Peyer's patch (tissue), 4 donors: Measurements from ENCODE around the gene TSPAN18.

ENCODE experiments used
- CTCF ChIP-seq, 6 experiments: fragments of 450-650 bp in 4 of 6; fragments of 200-600 bp in 2 of 6; sonication (generic) in 1 of 6; IDR thresholded peaks; one replicate each; pipeline ENCODE4 v1.5.1; 2017 to 2019; ENCODE audit warnings: antibody characterized with exemption in 6 of 6, mild to moderate bottlenecking in 3 of 6, moderate library complexity in 1 of 6
- POLR2A ChIP-seq, 2 donors: fragments of 450-650 bp; IDR thresholded peaks; one replicate each; pipeline ENCODE4 v1.5.1; 2017; ENCODE audit warnings: antibody characterized with exemption in 2 of 2, mild to moderate bottlenecking in 2 of 2, moderate library complexity in 2 of 2

GRCh38 chr11:44784851-44785250, 58.1 kb downstream of the TSPAN18 start:
- no peak for TF ChIP-seq POLR2A (IDR thresholded peaks at IDR 0.05)
- TF ChIP-seq CTCF (IDR thresholded peaks at IDR 0.05), result no peak
